Measurements from ENCODE around the gene CROCC2.
"Not testable (repeated sequence)": the region's sequence is repeated elsewhere in the genome, so short reads cannot be mapped to it uniquely, and the experiment has no call there.

Gene CROCC2

DNA sequence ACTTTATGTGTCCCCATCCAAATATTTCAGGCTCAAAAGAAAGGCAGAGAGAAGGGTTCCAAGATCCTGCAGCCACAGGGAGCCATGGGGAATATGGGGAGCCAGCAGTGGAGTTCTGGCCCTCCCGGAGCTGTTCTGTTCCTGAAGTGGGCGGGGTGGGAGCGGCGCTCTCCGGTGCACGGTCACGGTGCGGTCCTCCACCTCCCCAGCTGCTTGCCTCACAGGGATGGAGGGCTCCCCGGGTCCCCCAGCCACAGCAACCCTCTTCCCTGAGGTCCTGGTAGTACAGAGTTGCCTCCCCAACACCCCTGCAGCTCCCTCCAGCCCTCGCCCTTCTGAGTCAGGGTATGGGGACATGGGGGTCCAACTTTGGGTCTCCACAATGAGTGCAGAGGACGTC, 66.1 kb downstream of the CROCC2 start:
- DNase-seq: no peak

DNA sequence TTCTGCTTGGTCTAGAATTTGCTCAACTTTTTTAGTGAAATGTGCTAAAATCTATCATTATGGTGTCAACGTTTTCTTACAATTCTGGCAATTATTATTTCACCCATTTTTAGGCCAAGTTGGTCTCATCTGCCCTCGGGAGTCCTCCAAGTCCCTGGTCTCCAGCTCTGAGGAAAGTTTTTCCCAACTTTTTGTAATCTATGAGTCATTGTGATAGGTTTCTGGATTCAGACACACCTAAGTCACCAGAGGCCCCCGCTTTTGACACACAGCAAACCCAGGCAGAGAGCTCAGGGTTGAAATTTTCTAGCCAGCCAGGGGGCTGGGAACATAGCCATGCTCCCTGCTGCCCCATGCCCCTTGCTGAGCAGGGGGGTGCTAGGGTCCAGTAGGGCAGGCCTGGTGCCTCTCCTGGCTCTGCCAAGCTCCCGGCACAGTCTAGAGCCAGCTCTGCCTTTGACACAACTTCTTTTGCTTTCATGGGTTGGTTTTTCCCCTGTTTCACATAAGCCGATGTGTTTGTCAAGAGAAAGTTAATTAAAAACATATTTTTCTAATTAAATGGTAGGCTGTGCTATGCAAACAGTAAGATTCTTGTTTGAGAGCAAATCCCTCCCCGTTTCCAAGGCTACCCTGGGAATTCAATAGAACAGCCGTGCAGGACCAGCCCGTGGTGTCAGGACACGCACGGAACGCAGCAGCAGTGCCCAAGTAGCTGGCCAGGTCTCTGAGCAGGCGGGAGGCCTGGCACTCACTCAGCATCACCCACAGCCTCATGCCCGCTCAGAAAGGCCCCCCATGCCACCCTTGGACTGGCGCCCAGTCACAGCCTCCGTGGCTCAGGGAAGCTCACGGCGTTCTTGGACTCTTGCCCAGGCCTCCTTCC, 66.7 kb downstream of the CROCC2 start:
- no peak for DNase-seq

DNA sequence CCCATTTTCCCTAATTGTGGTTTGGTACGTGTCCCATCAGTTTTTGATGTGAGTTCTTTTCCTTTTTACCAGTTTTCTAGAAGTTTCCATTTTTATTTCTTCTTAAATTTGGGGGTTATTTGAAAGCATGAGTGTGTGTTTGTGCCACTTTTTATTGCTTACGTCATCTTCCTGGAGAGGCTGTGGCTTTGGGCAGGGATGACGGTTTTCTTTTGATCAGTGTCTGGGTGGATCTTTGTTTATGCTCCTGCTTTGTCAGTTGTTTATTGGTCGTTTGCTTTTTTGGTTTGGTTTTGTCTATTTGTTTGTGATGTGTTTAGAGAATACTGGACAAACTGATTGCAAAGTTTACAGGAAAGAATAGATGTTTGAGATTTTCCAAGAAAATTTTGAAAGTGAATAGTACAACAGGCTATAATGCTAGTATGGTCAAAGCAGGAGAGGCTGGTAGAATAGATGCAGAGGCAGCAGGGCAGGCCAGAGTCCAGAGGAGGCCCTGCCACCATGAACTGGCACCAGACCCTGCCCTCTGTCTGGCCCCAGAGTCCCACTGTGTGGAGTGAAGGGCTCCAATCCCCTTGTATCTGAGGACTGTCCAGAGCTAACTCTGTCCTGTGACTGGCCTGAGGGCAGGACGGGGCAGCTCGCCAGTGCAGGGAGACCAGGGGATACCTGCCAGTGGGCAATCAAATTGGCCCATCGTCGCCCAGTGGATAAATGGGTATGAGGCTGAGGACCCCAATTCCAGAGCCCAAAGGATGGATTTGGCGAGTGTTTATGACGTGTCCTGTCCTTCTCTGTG, 68.8 kb downstream of the CROCC2 start:
- no peak for DNase-seq

DNA sequence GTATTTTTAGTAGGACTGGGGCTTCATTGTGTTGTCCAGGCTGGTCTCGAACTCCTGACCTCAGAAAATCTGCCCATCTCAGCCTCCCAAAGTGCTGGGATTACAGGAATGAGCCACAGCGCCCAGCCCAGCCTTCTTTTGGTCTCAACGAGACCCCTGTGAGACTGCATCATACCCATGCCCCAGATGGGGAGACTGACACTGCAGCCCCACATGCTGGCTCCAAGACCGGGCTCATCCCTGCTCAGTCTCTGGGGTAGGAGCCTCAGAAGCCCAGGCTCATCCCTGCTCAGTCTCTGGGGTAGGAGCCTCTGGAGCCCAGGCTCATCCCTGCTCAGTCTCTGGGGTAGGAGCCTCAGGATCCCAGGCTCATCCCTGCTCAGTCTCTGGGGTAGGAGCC, 69.8 kb downstream of the CROCC2 start:
- DNase-seq: not testable (repeated sequence)

DNA sequence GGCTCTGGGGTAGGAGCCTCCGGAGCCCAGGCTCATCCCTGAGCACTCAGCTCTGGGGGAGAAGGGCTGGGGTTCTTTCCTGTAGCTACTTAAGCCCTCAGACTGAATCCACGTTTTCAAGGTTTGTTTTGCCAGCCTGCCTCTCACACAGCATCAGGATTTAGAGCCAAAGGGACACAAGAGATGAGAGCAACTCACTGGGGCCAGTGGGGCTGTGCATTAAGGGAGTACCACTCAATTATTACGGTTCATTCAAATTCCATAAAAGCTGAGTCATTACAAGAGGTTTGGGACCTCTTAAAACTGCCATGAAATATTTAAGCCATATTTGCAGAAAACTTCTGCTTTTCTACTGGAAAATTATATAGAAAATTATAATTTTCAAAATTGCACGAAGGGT, 75.1 kb downstream of the CROCC2 start:
- no peak for DNase-seq

DNA sequence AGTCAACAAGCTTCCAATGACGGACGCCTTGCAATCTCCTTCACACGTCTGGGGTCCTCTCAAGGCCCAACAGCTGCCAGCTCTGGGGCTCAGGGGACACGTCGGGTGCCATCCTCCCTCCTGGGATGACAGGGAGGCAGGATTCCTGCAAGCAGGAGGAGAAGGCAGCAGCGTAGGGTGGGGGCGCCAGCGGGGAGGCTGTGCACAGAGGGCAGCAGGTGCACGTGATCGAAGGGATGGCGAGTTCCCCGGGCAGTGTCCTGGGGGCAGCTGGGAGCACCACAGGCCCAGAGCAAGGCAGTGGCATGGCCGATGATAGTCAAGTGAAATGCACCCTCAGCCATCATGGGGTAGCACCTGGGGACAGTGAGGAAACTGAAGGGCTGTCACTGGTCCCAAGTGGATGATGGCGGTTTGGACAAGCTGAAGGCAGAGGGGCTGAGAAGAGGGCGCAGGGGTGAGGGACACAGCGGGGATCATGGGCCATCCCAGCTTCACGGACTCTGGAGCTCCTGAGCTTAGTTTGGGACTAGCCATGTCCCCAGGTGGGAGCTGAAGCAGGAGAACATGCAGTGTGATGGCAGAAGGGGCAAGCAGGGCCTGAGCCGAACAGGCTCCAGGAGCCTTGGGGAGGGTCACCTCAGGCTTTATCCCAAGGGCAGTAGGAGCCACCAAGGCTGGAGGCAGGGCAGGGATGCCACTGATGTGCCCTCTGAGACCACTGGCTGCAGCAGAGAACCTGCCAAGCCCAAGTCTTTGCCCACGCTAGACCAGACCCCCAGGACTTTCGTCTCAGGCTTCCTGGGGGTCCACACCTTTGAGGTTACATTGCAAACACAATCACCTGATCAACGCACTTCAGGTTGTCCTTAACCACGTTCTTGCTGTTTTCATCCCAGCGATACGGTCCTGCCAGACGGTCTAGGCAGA, 76.0 kb downstream of the CROCC2 start:
- DNase-seq: no peak

DNA sequence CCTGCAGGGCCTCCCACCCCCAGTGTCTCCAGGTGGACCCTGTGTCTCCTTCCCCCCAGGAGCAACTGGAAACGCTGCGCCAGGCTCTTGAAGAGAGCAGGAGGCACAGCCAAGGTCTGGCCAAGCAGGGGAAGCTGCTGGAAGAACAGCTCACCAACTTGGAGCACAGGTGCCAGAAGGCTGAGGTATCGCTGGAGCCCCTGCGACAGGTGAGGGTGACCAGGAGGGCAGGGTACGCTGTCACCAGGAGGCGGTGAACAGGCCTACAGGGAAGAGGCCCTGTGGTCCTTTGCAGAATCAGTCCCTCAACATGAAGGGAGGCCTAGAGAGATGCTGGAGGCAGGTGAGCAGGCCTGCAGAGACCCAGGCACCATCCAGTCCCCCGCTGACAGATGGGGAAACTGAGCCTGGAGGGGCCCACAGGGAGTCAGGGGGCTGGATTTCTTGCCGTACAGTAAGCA, 76.7 kb downstream of the CROCC2 start:
- no peak for DNase-seq

DNA sequence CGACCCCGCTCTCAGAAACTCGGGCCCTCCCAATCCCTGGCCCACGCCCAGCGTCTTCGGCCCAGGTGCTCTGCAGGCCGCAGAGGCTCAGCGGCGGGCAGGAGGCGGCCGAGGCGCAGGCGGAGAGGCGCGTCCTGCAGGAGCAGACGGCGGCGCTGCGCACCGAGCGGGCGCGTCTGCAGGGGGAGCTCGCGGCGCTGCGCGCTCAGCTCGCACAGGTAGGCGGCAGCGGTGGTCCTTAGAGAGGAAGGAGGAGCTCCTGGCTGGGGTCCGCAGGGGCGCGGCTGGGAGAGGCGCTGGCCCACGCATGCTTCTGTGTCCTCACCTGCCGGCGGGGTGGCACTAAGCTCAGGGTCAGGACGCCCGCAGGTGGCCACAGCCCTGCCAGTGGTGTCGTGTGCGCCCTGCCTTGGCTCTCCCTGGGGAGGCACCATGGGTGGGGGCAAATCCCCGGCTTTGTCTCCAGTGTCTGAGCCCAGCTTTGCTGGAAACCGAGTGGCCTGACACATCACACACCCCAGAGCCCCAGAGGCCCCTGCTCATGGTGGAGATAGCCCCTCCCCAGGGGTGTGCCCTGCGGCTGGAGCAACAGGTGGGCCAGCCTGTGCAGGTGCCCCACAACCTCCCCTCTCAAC, 77.3 kb downstream of the CROCC2 start:
- DNase-seq: no peak

DNA sequence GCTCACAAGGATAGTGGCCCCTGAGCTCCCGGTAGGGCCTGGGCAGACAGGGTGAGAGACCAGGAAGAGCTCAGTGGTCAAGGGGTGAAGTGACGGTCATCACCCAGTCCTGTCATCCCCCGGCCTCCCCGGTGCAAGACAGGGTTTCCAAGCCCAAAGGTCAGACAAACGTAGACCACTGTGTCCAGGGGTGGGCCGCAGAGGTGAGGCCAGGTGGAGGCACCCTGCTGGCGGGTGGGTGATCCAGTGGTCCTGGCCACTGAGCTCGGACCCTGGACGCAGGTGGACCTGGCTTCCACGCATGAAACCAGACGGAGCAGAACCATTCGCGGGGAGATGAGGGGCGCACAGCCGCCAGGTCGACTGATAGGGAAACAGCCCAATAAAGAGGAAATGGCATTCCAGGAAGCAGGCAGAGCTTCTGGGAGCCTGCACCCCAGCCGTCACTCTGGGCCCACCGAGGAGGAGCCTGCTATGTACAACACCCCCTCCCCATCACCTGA, 77.9 kb downstream of the CROCC2 start:
- no peak for DNase-seq

DNA sequence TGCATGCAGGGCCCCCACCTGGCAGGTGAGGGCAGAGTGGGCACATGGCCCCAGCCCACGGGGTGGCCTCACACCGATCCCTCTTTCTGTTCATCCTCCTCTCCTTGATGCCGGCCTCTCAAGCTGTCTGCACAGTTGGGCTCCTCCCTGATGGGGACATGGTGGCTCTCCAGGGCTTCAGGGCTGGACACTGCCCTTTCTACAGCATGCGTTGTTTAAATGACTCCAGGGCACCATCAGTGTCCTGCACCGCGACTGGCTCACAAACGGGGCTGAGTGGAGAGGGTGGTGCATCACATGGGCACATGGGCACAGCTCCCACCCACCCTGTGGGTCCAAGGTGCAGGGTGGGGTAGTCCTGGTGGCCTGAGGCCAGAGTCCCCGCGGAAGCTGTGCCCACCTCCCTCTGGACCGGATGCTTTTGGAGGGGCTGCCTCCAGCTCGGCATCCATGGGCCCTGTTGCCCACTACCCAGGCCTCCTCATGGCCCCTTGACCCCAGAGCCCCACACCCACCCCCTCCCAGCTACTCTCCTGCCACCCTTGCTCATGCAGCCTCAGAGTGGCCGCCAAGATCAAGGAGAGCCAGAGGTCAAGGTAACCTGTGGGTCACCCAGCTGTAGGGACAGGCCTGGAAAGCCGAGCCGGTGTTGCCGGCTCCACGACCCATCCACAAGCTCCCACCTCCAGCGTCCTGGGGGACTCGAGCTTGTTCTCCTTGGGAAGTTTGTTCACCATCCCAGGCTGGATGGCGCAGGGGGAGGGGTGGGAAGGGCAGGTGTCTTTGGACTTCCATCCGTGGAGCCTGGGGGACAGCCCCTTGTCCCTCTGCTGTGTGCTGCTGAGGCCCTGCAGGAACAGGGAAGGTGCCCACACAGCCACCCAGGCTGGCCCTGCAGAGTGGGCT, 80.0 kb downstream of the CROCC2 start:
- DNase-seq: no peak

DNA sequence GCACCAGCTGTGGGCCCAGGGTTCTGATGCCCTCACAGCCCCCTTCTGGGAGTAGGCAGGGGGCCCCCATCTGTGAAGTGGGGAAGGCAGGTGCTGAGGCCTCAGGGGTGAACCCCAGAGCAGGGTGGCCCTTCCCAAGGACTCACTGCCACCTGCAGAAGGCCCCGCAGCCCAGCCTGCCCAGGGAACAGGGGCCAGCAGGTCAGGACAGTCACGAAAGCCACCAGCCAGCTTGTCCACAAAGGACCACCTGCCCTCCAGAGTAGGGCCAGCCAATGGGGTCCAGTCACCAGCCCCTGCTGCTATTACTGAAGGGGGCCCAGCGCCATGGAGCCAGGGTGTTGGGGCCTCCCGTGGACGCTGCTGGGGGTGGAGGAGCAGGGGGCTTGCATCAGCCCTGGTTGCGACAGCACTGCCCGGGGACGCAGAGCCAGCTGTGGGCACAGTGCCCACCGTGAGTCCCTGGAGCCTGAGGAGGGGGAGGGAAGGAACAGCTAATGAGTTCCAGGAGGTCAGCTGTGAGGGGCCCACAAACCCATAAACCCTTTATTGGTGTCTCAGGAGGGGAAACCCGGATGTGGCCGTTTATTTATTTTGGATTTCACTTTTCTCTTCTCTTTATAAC, 80.8 kb downstream of the CROCC2 start:
- no peak for DNase-seq

DNA sequence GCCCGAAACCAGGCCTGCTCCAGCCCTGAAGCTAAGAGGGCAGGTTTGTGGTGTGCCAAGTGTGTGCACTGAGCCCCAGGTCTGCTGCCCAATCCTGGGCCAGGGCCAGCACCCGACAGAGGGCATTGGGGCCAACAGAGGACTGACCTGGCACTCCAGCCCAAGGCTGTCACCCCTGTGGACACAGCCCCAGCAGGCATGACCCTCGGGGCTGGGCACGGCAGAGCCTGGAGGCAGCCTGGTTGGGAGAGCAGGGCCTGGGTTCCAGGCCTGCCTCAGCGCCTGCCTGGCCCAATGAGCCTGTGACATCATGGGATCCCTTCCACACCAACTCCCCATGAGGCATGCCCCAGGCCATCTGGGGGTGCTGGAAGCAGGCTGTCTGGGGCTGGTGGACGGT, 81.5 kb downstream of the CROCC2 start:
- no peak for DNase-seq

DNA sequence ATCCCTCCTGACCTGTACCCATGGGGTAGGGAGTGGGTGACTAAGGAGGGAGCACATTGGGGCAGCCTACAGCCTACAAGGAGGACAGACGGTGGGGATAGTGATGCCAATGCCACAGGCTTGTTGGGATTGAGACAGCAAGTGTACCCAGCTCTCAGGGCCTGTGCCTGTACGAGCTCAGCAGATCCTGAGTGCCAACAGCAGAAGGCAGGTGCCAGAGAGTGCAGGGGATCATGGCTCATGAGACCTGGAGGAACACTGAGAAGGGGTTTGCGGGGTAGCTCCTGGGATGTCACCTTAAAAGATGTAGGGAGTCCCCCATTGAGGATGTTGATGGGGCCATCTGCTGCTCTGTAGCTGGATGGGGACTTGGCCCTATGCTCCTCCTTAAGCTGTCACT, 82.0 kb downstream of the CROCC2 start:
- no peak for DNase-seq

DNA sequence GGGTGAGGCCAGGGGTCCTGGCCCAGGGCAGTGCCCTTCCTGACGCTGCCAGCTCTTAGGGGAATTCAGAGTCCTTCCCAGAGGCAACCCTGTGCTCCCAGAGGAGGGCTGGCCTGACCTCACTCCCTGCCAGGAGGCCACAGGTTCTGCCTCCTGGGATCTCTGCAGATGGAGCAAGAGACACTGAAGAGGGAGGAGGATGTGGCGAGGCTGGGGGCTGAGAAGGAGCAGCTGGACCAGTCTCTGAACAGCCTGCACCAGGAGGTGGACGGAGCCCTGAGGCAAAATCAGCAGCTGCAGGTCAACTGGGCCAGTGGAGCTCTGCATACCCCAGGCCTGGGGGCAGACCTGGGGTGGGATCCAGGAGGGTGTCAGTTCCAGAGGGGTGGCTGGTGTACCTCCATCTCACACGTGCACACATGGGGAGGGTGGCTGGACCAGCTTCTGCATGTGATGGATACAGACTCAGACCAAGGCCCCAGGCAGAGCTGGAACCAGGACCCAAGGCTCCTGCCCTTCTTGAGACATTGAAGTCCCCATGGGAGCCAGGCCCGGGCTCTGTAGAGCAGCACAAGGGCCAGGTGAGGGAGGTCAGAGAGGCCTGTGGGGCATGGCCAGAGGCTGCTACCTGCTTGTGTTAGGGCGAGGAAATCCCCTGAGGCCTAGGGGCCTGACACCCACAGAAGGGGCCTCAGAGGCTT, 82.6 kb downstream of the CROCC2 start:
- no peak for DNase-seq

DNA sequence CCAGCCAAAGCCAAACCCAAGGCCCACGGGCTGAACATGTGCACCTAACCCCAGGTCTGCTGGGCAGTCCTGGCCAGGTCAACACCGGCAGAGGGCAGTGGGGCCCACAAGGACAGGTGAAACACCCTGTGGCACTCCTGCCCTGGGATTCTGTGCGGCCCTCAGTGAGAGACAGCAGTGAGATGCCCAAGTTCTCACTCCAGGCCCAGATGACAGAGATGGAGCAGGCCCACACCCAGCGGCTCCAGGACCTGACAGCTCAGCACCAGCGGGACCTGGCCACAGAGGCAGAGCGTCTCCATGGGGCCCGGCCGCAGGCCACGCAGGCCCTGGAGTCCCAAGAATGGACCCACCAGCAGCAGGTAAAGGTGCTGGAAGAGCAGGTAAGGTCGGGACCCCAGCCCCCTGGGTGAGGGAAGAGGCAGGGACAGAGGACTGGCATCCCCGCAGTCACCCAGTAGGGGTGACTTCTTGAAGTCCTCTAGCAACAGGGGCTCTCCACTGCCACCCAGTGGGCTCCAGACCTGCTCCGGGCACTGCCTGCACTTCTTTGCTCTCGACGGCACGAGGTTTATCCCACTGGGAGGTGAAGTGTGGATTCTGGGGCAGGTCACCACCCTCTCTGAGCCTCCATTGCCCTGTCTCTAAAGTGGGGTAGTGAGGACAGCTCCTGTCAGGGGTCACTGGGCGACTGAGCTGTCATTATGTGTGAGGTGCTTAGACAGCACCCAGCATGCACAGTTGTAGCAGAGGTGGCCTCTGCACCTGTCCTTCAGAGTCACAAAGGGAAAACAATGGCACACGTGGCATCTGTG, 83.5 kb downstream of the CROCC2 start:
- DNase-seq: no peak

DNA sequence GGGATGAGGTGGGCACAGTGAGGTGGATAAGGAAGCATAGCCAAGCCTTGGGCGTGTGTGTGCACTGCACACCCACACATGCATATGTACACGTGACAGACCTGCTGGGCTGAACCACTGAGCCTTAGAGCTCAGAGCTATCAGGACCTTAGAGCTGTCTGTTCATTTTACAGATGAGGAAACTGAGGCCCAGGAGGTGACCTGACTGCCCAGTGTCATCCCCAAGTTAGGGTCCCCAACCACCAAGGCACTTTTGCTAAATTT, 84.1 kb downstream of the CROCC2 start:
- DNase-seq: no peak

DNA sequence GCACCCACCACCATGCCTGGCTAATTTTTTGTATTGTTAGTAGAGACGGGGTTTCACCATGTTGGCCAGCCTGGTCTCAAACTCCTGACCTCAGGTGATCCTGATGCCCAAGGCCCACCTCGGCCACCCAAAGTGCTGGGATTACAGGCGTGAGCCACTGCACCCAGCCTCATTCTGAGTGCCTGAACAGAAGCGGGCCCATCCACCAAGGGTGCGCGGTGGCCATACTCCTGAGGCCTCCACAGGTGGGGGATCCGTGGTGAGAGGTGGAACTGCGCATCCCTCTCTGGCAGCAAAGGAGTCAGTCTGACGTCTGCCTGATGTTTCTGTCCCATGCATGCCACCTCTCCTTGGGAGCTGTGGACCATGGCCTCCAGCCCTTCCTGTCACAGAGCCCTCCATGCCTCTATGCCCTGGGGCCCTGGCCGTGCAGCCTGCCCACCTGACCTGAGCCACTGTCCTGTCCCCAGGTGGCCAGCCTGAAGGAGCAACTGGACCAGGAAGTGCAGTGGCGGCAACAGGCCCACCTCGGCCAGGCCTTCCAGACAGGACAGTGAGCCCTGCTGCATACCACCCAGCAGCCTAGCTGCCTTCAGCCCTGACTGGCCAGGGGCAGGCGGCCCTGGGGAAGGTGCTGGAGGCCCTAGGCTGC, 84.7 kb downstream of the CROCC2 start:
- no peak for DNase-seq

DNA sequence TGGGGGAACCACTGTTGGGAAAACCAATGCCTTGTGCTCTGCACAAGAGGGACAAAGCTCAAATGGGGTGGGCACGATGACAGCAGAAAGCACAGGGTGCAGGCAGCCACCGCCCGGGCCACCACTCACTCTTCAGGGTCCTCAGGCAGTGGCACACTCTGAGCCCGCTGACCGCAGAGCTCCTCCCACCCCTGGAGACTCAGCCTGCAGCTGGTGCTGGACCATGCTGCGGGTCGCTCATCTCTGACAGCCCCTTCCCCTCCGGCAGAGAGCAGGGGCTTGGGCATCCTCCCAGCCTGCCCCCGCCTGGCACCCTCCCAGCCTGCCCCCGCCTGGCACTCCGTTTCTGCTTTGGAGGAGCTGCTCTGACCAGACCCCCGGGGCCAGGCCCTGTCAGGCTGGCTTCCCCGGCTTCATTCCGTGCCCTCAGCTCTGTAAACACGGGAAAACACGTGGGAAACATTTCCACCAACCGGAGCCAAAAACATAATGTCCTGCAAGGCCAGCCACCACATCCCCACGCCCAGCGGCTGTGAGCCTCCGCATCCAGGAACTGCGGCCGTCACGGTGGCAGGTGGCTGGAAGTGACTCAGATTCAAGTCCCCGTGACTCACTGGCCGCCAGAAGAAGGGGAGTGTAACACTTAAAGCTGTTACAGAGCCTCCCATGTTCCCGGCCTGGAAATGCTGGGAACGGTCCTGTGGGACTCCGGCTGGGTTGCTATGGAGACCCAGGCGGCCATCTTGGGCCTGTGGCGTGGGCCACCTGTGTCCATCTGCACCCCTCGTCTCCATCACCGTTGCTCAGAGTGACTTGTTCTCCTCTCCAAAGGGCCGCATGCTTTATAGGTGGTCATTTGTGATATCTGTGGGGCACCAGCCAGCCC, 85.5 kb downstream of the CROCC2 start:
- DNase-seq: no peak
